GM12874 (cell line): ENCODE measurements around the gene SNX8.

ENCODE experiments used
- CTCF ChIP-seq: IDR thresholded peaks from 2 replicates; pipeline ENCODE4 v1.5.1; 2011; ENCODE audit warnings: low read depth, mild to moderate bottlenecking, control low read depth, low read length, moderate library complexity; ENCODE audit not compliant: insufficient read depth

The SNX8 gene

GRCh38 chr7:2336626-2337299, 22.5 kb upstream of the SNX8 start:
- no peak for TF ChIP-seq CTCF

DNA sequence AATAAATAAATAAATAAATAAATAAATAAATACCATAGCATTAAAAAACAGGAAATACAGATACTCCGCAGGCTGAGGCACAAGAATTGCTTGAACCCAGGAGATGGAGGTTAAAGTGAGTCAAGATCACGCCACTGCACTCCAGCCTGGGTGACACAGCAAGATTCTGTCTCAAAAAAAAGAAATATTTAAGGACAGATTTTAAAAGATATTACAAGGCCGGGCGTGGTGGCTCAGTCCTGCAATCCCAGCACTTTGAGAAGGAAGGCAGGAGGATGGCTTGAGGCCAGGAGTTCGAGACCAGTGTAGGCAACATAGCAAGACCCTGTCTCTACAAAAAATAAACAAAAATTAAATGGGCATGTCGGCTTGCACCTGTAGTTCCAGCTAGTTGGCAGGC, 17.5 kb upstream of the SNX8 start:
- no peak for TF ChIP-seq CTCF

- no peak for TF ChIP-seq CTCF
Measured at GRCh38 chr7:2330493-2330892, 16.3 kb upstream of the SNX8 start.

DNA sequence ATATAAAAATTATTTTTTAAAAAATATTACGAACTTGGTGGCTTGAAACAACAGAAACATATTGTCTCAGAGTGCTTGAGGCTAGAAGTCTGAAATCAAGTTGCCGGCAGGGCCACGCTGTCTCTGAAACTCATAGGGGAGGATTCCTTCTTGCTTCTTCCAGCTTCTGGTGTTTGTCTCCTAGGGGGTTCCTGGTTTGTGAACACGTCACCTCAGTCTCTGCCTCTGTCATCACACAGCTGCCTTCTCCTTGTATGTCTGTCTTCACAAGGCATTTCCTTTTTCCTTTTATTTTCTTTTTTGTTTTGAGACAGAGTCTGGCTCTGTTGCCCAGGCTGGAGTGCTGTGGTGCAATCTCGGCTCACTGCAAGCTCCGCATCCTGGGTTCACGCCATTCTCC, 12.7 kb upstream of the SNX8 start:
- no peak for TF ChIP-seq CTCF

GRCh38 chr7:2325162-2325561, 10.9 kb upstream of the SNX8 start:
- no peak for TF ChIP-seq CTCF

DNA sequence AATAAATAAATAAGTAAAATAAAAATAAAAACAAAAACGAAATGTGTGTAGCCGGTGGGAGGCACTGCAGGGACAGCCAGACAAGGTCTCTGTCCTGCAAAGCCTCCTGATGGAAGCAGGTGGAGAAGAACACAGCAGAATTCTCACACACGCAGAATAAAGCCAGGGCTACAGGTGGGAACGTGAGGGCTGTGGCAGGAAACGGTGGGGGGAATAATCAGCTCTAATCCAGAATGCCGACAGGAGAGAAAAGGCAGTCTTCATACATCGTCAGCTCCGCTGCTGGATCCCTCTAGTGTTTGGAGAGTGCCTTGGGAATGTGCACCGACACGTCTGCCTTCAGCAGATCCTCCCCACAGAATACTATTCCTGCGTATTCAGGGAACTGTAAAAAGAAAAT, 6.8 kb upstream of the SNX8 start:
- TF ChIP-seq CTCF, result no peak

DNA sequence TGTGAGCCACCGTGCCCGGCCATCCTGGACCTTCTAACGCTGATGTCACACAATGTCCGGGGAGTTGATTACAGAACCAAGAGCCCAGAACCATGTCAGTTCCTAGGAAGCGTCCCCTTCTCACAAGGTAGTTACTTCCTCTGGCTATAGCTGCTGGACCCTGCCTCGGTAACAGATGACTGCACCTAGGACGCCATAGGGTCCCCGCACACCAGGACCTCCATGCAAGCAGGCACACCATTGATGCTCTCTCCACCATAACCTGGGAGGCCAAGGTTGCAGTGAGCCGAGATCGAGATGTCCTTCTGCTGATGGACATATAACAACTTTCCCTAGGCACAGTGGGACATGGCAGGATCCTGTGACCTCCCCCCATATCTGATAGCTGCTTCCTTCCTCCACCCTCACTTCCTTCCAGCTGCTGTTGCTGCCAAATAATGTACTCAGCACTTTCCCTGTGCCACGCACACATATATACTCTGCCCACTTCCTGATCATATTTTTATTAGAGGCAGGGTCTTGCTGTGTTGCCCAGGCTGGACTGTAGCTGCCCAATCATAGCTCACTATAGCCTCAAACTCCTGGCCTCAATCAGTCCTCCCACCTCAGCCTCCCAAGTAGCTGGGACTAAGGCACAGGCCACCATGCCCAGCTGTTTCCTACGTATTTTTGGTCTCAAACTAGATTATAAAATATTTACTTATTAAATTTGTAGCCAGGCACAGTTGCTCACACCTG, 3.5 kb upstream of the SNX8 start:
- no peak for TF ChIP-seq CTCF
